Measurements from ENCODE around the gene VEPH1.
A peak's percentile ranks its signal among the peaks of the same experiment; 100 is the strongest.

Gene VEPH1

GRCh38 chr3:157242836-157243235 is 260.4 kb downstream of the VEPH1 start:
- no peak for DNase-seq

GRCh38 chr3:157241599-157241998 is 261.6 kb downstream of the VEPH1 start:
- DNase-seq, result no peak

- no peak for DNase-seq
Observed at GRCh38 chr3:157240408-157240807, 262.8 kb downstream of the VEPH1 start.

- peak; percentile 11 for DNase-seq
Observed at GRCh38 chr3:157239082-157239704, 264.0 kb downstream of the VEPH1 start.

GRCh38 chr3:157238457-157238856 is 264.8 kb downstream of the VEPH1 start:
- DNase-seq, result no peak

- no peak for DNase-seq
Observed at GRCh38 chr3:157237886-157238285, 265.3 kb downstream of the VEPH1 start.

- DNase-seq, result no peak
Observed at GRCh38 chr3:157235291-157235690, 267.9 kb downstream of the VEPH1 start.

GRCh38 chr3:157233923-157234322 is 269.3 kb downstream of the VEPH1 start:
- DNase-seq, result no peak

- DNase-seq, result no peak
Observed at GRCh38 chr3:157232141-157232540, 271.1 kb downstream of the VEPH1 start.

GRCh38 chr3:157231071-157231470 is 272.1 kb downstream of the VEPH1 start:
- no peak for DNase-seq

GRCh38 chr3:157226173-157226847 is 276.9 kb downstream of the VEPH1 start:
- DNase-seq, result no peak

- DNase-seq, result no peak
Observed at GRCh38 chr3:157225001-157225400, 278.2 kb downstream of the VEPH1 start.

GRCh38 chr3:157220883-157221282 is 282.3 kb downstream of the VEPH1 start:
- DNase-seq, result no peak

GRCh38 chr3:157220211-157220610 is 283.0 kb downstream of the VEPH1 start:
- no peak for DNase-seq

GRCh38 chr3:157219215-157219614 is 284.0 kb downstream of the VEPH1 start:
- DNase-seq, result no peak
